Erythroblast (primary cell): Measurements from ENCODE around the gene IFIT3.
A peak's percentile ranks its signal among the peaks of the same experiment; 100 is the strongest.

Experiments
- DNase-seq, 2 experiments: peaks; one replicate each; lab custom pipeline; 2025; lab: John Stamatoyannopoulos, UW
- GATA1 ChIP-seq: IDR thresholded peaks from 2 replicates; pipeline ENCODE4 v1.6.1; 2011; ENCODE audit warnings: low read depth, mild to moderate bottlenecking, control low read depth, low read length, moderate library complexity
- POLR2A ChIP-seq: IDR thresholded peaks from 2 replicates; pipeline ENCODE4 v1.6.1; 2011; ENCODE audit warnings: mild to moderate bottlenecking, low read length

Gene IFIT3

GRCh38 chr10:89336241-89336640 lies 8.4 kb downstream of the IFIT3 start:
- DNase-seq, result no peak
- TF ChIP-seq POLR2A (no peak), GATA1 (no peak)

- no peak for DNase-seq
Observed at GRCh38 chr10:89337484-89337883, 9.7 kb downstream of the IFIT3 start.

GRCh38 chr10:89338713-89339112 lies 10.9 kb downstream of the IFIT3 start:
- no peak for DNase-seq
- TF ChIP-seq POLR2A (no peak), GATA1 (no peak)

More at GRCh38 chr10:89337484-89337883, 9.7 kb downstream of the IFIT3 start:
- TF ChIP-seq POLR2A (no peak), GATA1 (no peak)

GRCh38 chr10:89339875-89340274 lies 12.1 kb downstream of the IFIT3 start:
- TF ChIP-seq GATA1 (no peak), POLR2A (no peak)

GRCh38 chr10:89341649-89342048 lies 13.9 kb downstream of the IFIT3 start:
- no peak for DNase-seq
- no peak for TF ChIP-seq GATA1
- TF ChIP-seq POLR2A, result no peak

More at GRCh38 chr10:89339875-89340274, 12.1 kb downstream of the IFIT3 start:
- no peak for DNase-seq

- no peak for TF ChIP-seq GATA1
- no peak for TF ChIP-seq POLR2A
- DNase-seq, result peak in 1 of 2 experiments; percentile 30
Observed at GRCh38 chr10:89342206-89342958, 14.6 kb downstream of the IFIT3 start.

- DNase-seq, result no peak
- no peak for TF ChIP-seq POLR2A
- no peak for TF ChIP-seq GATA1
Observed at GRCh38 chr10:89343089-89343767, 15.4 kb downstream of the IFIT3 start.

GRCh38 chr10:89344156-89344555 lies 16.4 kb downstream of the IFIT3 start:
- no peak for TF ChIP-seq POLR2A
- TF ChIP-seq GATA1, result no peak

GRCh38 chr10:89345367-89346000 lies 17.7 kb downstream of the IFIT3 start:
- DNase-seq, result no peak
- no peak for TF ChIP-seq POLR2A
- TF ChIP-seq GATA1, result no peak

More at GRCh38 chr10:89344156-89344555, 16.4 kb downstream of the IFIT3 start:
- no peak for DNase-seq

GRCh38 chr10:89346405-89347254 lies 18.8 kb downstream of the IFIT3 start:
- DNase-seq, result no peak
- no peak for TF ChIP-seq POLR2A
- TF ChIP-seq GATA1, result no peak

- TF ChIP-seq POLR2A (no peak), GATA1 (no peak)
- DNase-seq, result no peak
Observed at GRCh38 chr10:89347701-89348457, 20.1 kb downstream of the IFIT3 start.

- no peak for TF ChIP-seq GATA1
- no peak for TF ChIP-seq POLR2A
- DNase-seq, result no peak
Observed at GRCh38 chr10:89348481-89348880, 20.7 kb downstream of the IFIT3 start.
